GM12878 (cell line): ENCODE data around the gene PALMD. TPM values are rescaled to one million over a fixed set of nuclear protein-coding genes. Genes with fewer than 3 reads are reported as not detected.

Source experiments
- ATAC-seq: fragments of 200-7000 bp; cut with Tn5 transposase; 3 replicates; pipeline ENCODE4 v1.9.1; 2020; ENCODE audit warnings: mild to moderate bottlenecking, moderate library complexity
- BruUV-seq: library from RNA; stranded (reverse); fragments of 400-500 nt; replicated peaks from 2 replicates; lab custom pipeline; 2021; lab: Mats Ljungman, UMichigan
- CTCF ChIA-PET: fragments of 300-600 bp; sonication (Branson Sonifier 250); formaldehyde crosslinking; extraction: SDS; loops from one replicate; lab custom pipeline; 2021; ENCODE audit warnings: inconsistent platforms; lab: Yijun Ruan, JAX
- POLR2A ChIA-PET: fragments of 350-600 bp; formaldehyde crosslinking; extraction: SDS; loops from one replicate; lab custom pipeline; 2021; ENCODE audit warnings: inconsistent platforms; lab: Charles Lee
- RAD21 ChIA-PET: fragments of 300-600 bp; sonication (Branson Sonifier 250); formaldehyde crosslinking; loops from one replicate; lab custom pipeline; 2023; ENCODE audit warnings: antibody characterized with exemption; ENCODE audit not compliant: unreplicated experiment; lab: Charles Lee
- SMC1A ChIA-PET: fragments of 300-600 bp; sonication (Branson Sonifier 250); formaldehyde crosslinking; loops from one replicate; lab custom pipeline; 2023; ENCODE audit not compliant: unreplicated experiment, uncharacterized antibody; lab: Charles Lee
- DNase-seq: peaks from one replicate; pipeline ENCODE4 v3.0.0-alpha.2; 2011; ENCODE audit warnings: low read depth, low spot score
- FAIRE-seq: peaks from 3 replicates; lab custom pipeline; 2011; peaks lifted over from hg19 to GRCh38; lab: Jason Lieb, UNC
- H2AFZ ChIP-seq: 2 replicates; pipeline ENCODE4 v1.6.0; 2011; ENCODE audit warnings: low read depth, low read length, control low read depth; ENCODE audit not compliant: control insufficient read depth
- H3K27ac ChIP-seq: 2 replicates; pipeline ENCODE4 v1.5.1; 2011; ENCODE audit warnings: control low read depth; ENCODE audit not compliant: control insufficient read depth, insufficient read depth
- H3K27me3 ChIP-seq, 2 experiments: replicated peaks in 1 of 2; 2 replicates each; pipeline versions ENCODE4 v1.6.0 to v1.6.1; 2011; ENCODE audit warnings: low read length in 1 of 2; ENCODE audit not compliant: control insufficient read depth in 2 of 2, insufficient read depth in 2 of 2
- H3K36me3 ChIP-seq, 2 experiments: 2 replicates each; pipeline ENCODE4 v1.5.1; 2011; ENCODE audit warnings: low read length in 1 of 2; ENCODE audit not compliant: control insufficient read depth in 2 of 2, insufficient read depth in 2 of 2
- H3K4me1 ChIP-seq: 2 replicates; pipeline ENCODE4 v1.6.1; 2011; ENCODE audit warnings: mild to moderate bottlenecking, low read length, moderate library complexity, mixed read lengths; ENCODE audit not compliant: control insufficient read depth, insufficient read depth
- H3K4me2 ChIP-seq: 2 replicates; pipeline ENCODE4 v1.6.0; 2011; ENCODE audit warnings: control low read depth; ENCODE audit not compliant: control insufficient read depth, insufficient read depth
- H3K4me3 ChIP-seq: fragments of 200-600 bp; sonication (generic); 2 replicates; pipeline ENCODE4 v1.5.1; 2016
- H3K79me2 ChIP-seq: 2 replicates; pipeline ENCODE4 v1.6.0; 2011; ENCODE audit warnings: low read length; ENCODE audit not compliant: control insufficient read depth, insufficient read depth
- H3K9ac ChIP-seq: 2 replicates; pipeline ENCODE4 v1.8.0; 2011; ENCODE audit warnings: low read length, control low read depth, mixed read lengths; ENCODE audit not compliant: control insufficient read depth, insufficient read depth
- H3K9me3 ChIP-seq: replicated peaks from 3 replicates; pipeline ENCODE4 v1.5.1; 2011; ENCODE audit warnings: mild to moderate bottlenecking, low read length; ENCODE audit not compliant: control insufficient read depth, insufficient read depth
- H4K20me1 ChIP-seq: 2 replicates; pipeline ENCODE4 v1.6.0; 2011; ENCODE audit not compliant: control insufficient read depth, insufficient read depth
- HDAC6 ChIP-seq: fragments of 200-600 bp; sonication (generic); IDR thresholded peaks from one replicate; pipeline ENCODE4 v1.8.0; 2017; ENCODE audit warnings: antibody characterized with exemption; ENCODE audit not compliant: unreplicated experiment
- IRF3 ChIP-seq: fragments of 450-650 bp; IDR thresholded peaks from 2 replicates; pipeline ENCODE4 v1.6.1; 2014; ENCODE audit warnings: mild to moderate bottlenecking
- POLR2AphosphoS5 ChIP-seq: IDR thresholded peaks from 2 replicates; pipeline ENCODE4 v1.6.1; 2011; ENCODE audit warnings: mild to moderate bottlenecking, low read length, inconsistent platforms
- REST ChIP-seq: IDR thresholded peaks from 2 replicates; pipeline ENCODE4 v1.6.1; 2012; ENCODE audit warnings: mild to moderate bottlenecking, low read depth, low read length
- ZBTB11 ChIP-seq: fragments of 450-650 bp; formaldehyde crosslinking; IDR thresholded peaks from 2 replicates; pipeline ENCODE4 v1.5.0; 2022; ENCODE audit warnings: mild to moderate bottlenecking, missing genetic modification characterization
- ZNF384 ChIP-seq: IDR thresholded peaks from 2 replicates; pipeline ENCODE4 v1.6.1; 2012; ENCODE audit warnings: low read depth, mild to moderate bottlenecking, low read length, improper control_type of control experiment, borderline replicate concordance
- WGBS: methylation state at CpG from one replicate; pipeline ENCODE4 v1.1.6; 2016; ENCODE audit warnings: low lambda C conversion rate; ENCODE audit not compliant: insufficient replicate concordance, insufficient coverage; ENCODE audit errors: missing lambda C conversion rate; 5-methylcytosine and 5-hydroxymethylcytosine counted together
- in situ Hi-C: fragments of 300-500 bp; cut with MboI; formaldehyde crosslinking; loops from 9 replicates; pipeline ENCODE4 v1.14.3; 2018; ENCODE audit warnings: mixed read lengths
- intact Hi-C: fragments of 100-400 bp; cut with micrococcal nuclease; formaldehyde crosslinking; loops from one replicate; pipeline ENCODE4 v1.14.2; 2022; ENCODE audit not compliant: unreplicated experiment
- polyA plus RNA-seq, 11 experiments: library from polyadenylated mRNA; depleted of rRNA in 4 of 11; unstranded in 6 of 11; stranded (reverse) in 5 of 11; fragments of >200 nt; fragmentation: Nextera tagmentation in 4 of 11; fragmentation: Illumina TruSeq in 1 of 11; extraction: Ambion mirVana in 4 of 11; extraction: Trizol in 1 of 11; gene quantifications; 1 replicate in 1 of 11; 2 replicates in 10 of 11; pipeline versions ENCODE4 v1.2.1 to v1.2.3, GENCODE V29; 2011 to 2016; ENCODE audit warnings: inconsistent platforms in 2 of 11, missing spikeins in 2 of 11, low read depth in 1 of 11
- total RNA-seq, 4 experiments: library from RNA; depleted of rRNA in 3 of 4; stranded (reverse); fragments of >200 nt in 3 of 4; fragmentation: Illumina TruSeq in 1 of 4; extraction: Trizol in 1 of 4; gene quantifications; 2 replicates each; pipeline versions ENCODE4 v1.2.1 to v1.2.3, GENCODE V29; 2013 to 2021
- TF ChIP-seq, protein P1 (sequence below): IDR thresholded peaks from 2 replicates; pipeline ENCODE4 v1.6.1; 2012; ENCODE audit warnings: low read depth, low read length, improper control_type of control experiment
- TF ChIP-seq, protein P2 (sequence below): fragments of 450-650 bp; IDR thresholded peaks from 2 replicates; pipeline ENCODE4 v1.6.1; 2016; ENCODE audit warnings: mild to moderate bottlenecking

Gene PALMD
- total and polyA plus RNA-seq, 10 of the 15 experiments (the other 5 are each of a cell fraction or from before 2014, with no cell fraction given): under 0.01 to 0.09 (median 0.04) TPM; not detected in 4

- no peak for TF ChIP-seq REST
- TF ChIP-seq POLR2AphosphoS5: no peak
- TF ChIP-seq, protein P1, sequence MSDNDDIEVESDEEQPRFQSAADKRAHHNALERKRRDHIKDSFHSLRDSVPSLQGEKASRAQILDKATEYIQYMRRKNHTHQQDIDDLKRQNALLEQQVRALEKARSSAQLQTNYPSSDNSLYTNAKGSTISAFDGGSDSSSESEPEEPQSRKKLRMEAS: no peak
- no peak for TF ChIP-seq IRF3
- TF ChIP-seq ZBTB11 (CRISPR knock-in tag): no peak
- TF ChIP-seq, protein P2, sequence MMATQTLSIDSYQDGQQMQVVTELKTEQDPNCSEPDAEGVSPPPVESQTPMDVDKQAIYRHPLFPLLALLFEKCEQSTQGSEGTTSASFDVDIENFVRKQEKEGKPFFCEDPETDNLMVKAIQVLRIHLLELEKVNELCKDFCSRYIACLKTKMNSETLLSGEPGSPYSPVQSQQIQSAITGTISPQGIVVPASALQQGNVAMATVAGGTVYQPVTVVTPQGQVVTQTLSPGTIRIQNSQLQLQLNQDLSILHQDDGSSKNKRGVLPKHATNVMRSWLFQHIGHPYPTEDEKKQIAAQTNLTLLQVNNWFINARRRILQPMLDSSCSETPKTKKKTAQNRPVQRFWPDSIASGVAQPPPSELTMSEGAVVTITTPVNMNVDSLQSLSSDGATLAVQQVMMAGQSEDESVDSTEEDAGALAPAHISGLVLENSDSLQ: no peak
- TF ChIP-seq HDAC6: no peak
- TF ChIP-seq ZNF384: no peak
- Histone ChIP-seq H3K4me3 (no peak overlapping the region), H3K27me3 (no peaks in the 10 kb centered on the region), H3K27ac (no peak overlapping the region), H2AFZ (no peak overlapping the region), H4K20me1 (no peaks in the 10 kb centered on the region), H3K4me2 (no peak overlapping the region), H3K79me2 (no peaks in the 10 kb centered on the region), H3K4me1 (no peaks in the 10 kb centered on the region), H3K9ac (no peak overlapping the region), H3K36me3 (no peaks in the 10 kb centered on the region), H3K9me3 (no peaks in the 10 kb centered on the region)
- intact Hi-C loops (no loop called here), in situ Hi-C loops (no loop called here)
- DNase-seq (no peak), ATAC-seq (no peak), FAIRE-seq (no peak)
- ChIA-PET POLR2A (no interaction called here), RAD21 (interaction anchor here (0.9 kb wide), 1 partner anchor 30 kb away, joined by 3 read pairs; no protein-coding TSS in a partner anchor), CTCF (interaction anchor here (0.7 to 1.0 kb wide), 2 partner anchors 15 to 30 kb away, joined by 3 read pairs; no protein-coding TSS in a partner anchor), SMC1A (no interaction called here)
- 62% methylated on average over 3 of the region's 3 CpGs for WGBS
- no TSS peak for BruUV-seq
Measured at GRCh38 chr1:99655376-99655775, 9.5 kb downstream of the PALMD start.
